K562 treated with DMSO at 1 percent for 24 hours (cell line): ENCODE measurements around the gene CHRNA9. TPM values are rescaled to one million over a fixed set of nuclear protein-coding genes. Genes with fewer than 3 reads are reported as not detected.

ENCODE experiments used
- total RNA-seq: library from RNA; unstranded; fragments of 300-600 nt; gene quantifications from 2 replicates; pipeline ENCODE4 v1.2.3, GENCODE V29; 2022; ENCODE audit warnings: low read depth; ENCODE audit not compliant: insufficient read depth

CHRNA9 gene, protein sequence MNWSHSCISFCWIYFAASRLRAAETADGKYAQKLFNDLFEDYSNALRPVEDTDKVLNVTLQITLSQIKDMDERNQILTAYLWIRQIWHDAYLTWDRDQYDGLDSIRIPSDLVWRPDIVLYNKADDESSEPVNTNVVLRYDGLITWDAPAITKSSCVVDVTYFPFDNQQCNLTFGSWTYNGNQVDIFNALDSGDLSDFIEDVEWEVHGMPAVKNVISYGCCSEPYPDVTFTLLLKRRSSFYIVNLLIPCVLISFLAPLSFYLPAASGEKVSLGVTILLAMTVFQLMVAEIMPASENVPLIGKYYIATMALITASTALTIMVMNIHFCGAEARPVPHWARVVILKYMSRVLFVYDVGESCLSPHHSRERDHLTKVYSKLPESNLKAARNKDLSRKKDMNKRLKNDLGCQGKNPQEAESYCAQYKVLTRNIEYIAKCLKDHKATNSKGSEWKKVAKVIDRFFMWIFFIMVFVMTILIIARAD
- not detected in 2 replicates for total RNA-seq

GRCh38 chr4:40334591-40335524 is at the start of gene CHRNA9:
CHRNA9 (plus strand) TSS chr4:40335333; CDS start chr4:40335468, 135 bp downstream.

Other genes with a start within 250 kb of the CHRNA9 start
- 20.5 and 29.8 TPM in 2 replicates for gene RHOH, start 138.3 kb upstream of the CHRNA9 start, total RNA-seq